Measurements from ENCODE around the gene DAB2IP. TPM values are rescaled to one million over a fixed set of nuclear protein-coding genes. Genes with fewer than 3 reads are reported as not detected.

DAB2IP gene
- total RNA-seq, 1 experiment from 2014 or later, result 31.0 TPM

DNA sequence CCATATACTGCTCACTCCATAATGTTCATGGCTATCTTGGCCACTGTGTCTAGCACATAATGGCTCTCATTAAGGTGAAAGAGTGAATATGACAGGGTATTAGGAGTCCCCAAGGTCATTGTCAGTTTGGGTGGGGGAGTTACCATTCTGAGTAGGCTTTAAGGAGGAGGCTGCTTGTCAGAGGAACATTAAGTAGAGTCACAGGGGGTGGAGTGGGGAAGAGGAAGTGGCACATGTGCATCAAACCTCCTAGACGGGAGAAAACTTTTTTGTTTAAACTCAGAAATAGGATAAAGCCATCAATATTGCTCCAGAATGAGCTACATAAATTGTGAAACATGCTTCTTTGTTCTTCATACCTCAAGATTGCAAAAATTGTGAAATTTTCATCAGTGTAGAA, 45.5 kb downstream of the DAB2IP start (continued):
- TF ChIP-seq, protein P1, sequence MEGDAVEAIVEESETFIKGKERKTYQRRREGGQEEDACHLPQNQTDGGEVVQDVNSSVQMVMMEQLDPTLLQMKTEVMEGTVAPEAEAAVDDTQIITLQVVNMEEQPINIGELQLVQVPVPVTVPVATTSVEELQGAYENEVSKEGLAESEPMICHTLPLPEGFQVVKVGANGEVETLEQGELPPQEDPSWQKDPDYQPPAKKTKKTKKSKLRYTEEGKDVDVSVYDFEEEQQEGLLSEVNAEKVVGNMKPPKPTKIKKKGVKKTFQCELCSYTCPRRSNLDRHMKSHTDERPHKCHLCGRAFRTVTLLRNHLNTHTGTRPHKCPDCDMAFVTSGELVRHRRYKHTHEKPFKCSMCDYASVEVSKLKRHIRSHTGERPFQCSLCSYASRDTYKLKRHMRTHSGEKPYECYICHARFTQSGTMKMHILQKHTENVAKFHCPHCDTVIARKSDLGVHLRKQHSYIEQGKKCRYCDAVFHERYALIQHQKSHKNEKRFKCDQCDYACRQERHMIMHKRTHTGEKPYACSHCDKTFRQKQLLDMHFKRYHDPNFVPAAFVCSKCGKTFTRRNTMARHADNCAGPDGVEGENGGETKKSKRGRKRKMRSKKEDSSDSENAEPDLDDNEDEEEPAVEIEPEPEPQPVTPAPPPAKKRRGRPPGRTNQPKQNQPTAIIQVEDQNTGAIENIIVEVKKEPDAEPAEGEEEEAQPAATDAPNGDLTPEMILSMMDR (IDR thresholded peaks at IDR 0.05 in 2 of 3, conservative IDR thresholded peaks at IDR 0.05 in 1 of 3; ENCODE audit: borderline replicate concordance in 1 of 3, insufficient read depth in 1 of 3, low read depth in 2 of 3, low read length in 2 of 3), result no peak
- TF ChIP-seq RAD21 (IDR thresholded peaks at IDR 0.05; ENCODE audit: low read depth), result no peak

DNA sequence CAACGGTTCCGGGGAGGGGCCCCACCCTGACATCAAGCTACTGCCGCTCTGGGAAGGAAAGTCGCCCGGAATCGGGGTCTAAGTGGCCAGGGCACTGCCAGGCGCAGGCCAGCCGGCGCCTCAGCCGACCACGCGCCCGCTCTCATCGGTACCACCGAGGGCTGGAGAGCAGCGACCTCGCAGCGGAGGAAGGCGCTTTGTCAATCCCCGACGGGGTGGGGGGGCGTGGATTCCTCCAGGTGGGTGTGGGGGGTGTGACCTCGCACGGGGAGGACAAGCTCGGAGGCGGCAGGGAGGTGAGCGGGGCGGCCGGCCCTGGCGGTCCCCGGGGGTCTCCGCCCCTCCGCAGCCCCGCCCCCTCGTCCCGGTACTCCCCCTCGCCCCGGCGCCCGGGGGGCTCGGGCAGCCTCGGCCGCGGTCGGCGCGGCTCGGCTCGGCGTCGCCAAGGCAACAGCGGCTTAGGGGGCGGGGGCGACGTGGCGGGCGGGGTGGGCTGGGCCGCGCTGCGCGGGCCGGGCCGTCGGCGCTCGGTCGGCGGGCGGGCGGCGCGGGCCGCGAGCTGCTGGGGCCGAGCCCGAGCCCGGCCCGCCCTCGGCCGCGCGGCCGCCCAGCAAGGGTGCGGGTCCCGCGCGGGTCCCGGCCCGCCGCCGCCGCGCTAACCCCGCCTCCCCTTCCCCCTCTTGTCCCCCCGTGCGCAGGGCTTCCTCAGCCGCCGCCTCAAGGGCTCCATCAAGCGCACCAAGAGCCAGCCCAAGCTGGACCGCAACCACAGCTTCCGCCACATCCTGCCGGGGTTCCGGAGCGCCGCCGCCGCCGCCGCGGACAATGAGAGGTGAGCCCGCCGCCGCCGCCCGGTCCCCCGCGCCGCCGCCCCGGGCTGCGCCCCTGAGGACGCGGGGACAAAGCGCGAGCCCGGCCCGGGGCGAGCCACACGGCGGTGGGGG, 47.5 kb downstream of the DAB2IP start:
- CTCF ChIA-PET, result interaction anchor here (1.3 to 3.0 kb wide), 3 partner anchors 11 to 163 kb away, joined by 4 to 11 read pairs (median 6); no protein-coding TSS in a partner anchor
- peaks cover 18% of the 10 kb centered on the region; the same call in 1 of the 2 replicates for H3K79me2 ChIP-seq (ENCODE audit: insufficient read depth, low read length)
- no peaks in the 10 kb centered on the region for H3K9me2 ChIP-seq (ENCODE audit: insufficient read depth)
- H3K9ac ChIP-seq (ENCODE audit: low read length), result peak overlapping the region; percentile 68
- no peaks in the 10 kb centered on the region for H3K36me3 ChIP-seq (ENCODE audit: control insufficient read depth in 1 of 2, insufficient read depth in 2 of 2, low read length in 2 of 2)
- POLR2A ChIA-PET, result no interaction called here
- intact Hi-C loops (cut with micrococcal nuclease), result loop anchor here (5.0 kb wide), 1 partner anchor 163 kb away; no protein-coding TSS in a partner anchor
- no peaks in the 10 kb centered on the region for H3K27me3 ChIP-seq (ENCODE audit: insufficient read depth, low read length)
- peak overlapping the region; percentile 64; the same call in 1 of the 2 replicates for H3K27ac ChIP-seq (ENCODE audit: low read depth, low read length)
- H3K4me2 ChIP-seq (ENCODE audit: low read length), result peak overlapping the region; percentile 98
- ATAC-seq (peak; percentile 74), DNase-seq (ENCODE audit: low read depth, low spot score) (no peak)
- RAD21 ChIA-PET (ENCODE audit: low non-redundant PET in 1 of 2, low total read pairs in 2 of 2, uncharacterized antibody in 2 of 2, unreplicated experiment in 2 of 2), result no interaction called here
- H3K4me1 ChIP-seq (ENCODE audit: control insufficient read depth in 1 of 2, insufficient read depth in 2 of 2, low read length in 2 of 2), result peaks cover 2 to 17% of the 10 kb centered on the region in 2 experiments; a peak in 3 of 4 replicates
- H2AFZ ChIP-seq (ENCODE audit: low read depth, low read length, poor library complexity, severe bottlenecking), result no peak overlapping the region
- H3K9me3 ChIP-seq (ENCODE audit: control insufficient read depth in 1 of 2, insufficient read depth in 1 of 2, low read depth in 1 of 2, low read length in 2 of 2), result no peaks in the 10 kb centered on the region
- no TSS peak for BruUV-seq (replicated peaks)
- peak overlapping the region; percentile 70 to 73 for H3K4me3 ChIP-seq (replicated peaks in 1 of 2; ENCODE audit: low read depth in 1 of 2, low read length in 2 of 2)
- peaks cover 12% of the 10 kb centered on the region; the same call in 1 of the 2 replicates for H4K20me1 ChIP-seq (ENCODE audit: insufficient read depth)
- TF ChIP-seq SP1 (IDR thresholded peaks at IDR 0.05; ENCODE audit: low read depth) (no peak), RAD21 (IDR thresholded peaks at IDR 0.05; ENCODE audit: low read depth) (no peak), CEBPB (IDR thresholded peaks at IDR 0.05; ENCODE audit: low read depth) (no peak), FOSL1 (IDR thresholded peaks at IDR 0.05; ENCODE audit: low read depth) (no peak), ZFX (IDR thresholded peaks at IDR 0.05) (no peak), TCF7L2 (IDR thresholded peaks at IDR 0.05; ENCODE audit: borderline replicate concordance, extremely low read depth, insufficient read depth, insufficient read length) (no peak), EZH2phosphoT487 (IDR thresholded peaks at IDR 0.05; ENCODE audit: borderline replicate concordance) (no peak), CBX3 (IDR thresholded peaks at IDR 0.05; ENCODE audit: low read depth) (no peak), JUND (IDR thresholded peaks at IDR 0.05) (no peak)
- TF ChIP-seq, protein P2, sequence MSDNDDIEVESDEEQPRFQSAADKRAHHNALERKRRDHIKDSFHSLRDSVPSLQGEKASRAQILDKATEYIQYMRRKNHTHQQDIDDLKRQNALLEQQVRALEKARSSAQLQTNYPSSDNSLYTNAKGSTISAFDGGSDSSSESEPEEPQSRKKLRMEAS (IDR thresholded peaks at IDR 0.05), result no peak
- TF ChIP-seq, protein P3, sequence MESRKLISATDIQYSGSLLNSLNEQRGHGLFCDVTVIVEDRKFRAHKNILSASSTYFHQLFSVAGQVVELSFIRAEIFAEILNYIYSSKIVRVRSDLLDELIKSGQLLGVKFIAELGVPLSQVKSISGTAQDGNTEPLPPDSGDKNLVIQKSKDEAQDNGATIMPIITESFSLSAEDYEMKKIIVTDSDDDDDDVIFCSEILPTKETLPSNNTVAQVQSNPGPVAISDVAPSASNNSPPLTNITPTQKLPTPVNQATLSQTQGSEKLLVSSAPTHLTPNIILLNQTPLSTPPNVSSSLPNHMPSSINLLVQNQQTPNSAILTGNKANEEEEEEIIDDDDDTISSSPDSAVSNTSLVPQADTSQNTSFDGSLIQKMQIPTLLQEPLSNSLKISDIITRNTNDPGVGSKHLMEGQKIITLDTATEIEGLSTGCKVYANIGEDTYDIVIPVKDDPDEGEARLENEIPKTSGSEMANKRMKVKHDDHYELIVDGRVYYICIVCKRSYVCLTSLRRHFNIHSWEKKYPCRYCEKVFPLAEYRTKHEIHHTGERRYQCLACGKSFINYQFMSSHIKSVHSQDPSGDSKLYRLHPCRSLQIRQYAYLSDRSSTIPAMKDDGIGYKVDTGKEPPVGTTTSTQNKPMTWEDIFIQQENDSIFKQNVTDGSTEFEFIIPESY (IDR thresholded peaks at IDR 0.05; ENCODE audit: extremely low read depth, insufficient replicate concordance, low read length), result no peak
- TF ChIP-seq, protein P4, sequence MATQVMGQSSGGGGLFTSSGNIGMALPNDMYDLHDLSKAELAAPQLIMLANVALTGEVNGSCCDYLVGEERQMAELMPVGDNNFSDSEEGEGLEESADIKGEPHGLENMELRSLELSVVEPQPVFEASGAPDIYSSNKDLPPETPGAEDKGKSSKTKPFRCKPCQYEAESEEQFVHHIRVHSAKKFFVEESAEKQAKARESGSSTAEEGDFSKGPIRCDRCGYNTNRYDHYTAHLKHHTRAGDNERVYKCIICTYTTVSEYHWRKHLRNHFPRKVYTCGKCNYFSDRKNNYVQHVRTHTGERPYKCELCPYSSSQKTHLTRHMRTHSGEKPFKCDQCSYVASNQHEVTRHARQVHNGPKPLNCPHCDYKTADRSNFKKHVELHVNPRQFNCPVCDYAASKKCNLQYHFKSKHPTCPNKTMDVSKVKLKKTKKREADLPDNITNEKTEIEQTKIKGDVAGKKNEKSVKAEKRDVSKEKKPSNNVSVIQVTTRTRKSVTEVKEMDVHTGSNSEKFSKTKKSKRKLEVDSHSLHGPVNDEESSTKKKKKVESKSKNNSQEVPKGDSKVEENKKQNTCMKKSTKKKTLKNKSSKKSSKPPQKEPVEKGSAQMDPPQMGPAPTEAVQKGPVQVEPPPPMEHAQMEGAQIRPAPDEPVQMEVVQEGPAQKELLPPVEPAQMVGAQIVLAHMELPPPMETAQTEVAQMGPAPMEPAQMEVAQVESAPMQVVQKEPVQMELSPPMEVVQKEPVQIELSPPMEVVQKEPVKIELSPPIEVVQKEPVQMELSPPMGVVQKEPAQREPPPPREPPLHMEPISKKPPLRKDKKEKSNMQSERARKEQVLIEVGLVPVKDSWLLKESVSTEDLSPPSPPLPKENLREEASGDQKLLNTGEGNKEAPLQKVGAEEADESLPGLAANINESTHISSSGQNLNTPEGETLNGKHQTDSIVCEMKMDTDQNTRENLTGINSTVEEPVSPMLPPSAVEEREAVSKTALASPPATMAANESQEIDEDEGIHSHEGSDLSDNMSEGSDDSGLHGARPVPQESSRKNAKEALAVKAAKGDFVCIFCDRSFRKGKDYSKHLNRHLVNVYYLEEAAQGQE (IDR thresholded peaks at IDR 0.05; ENCODE audit: low read depth), result no peak

Measured in HCT116 (cell line).